Suprapubic skin (tissue), 4 donors: ENCODE measurements around the gene ALAD.
"Not testable (repeated sequence)": the region's sequence is repeated elsewhere in the genome, so short reads cannot be mapped to it uniquely, and the experiment has no call there.

ENCODE experiments used
- CTCF ChIP-seq, 2 donors: fragments of 200-600 bp in 1 of 2; fragments of 450-650 bp in 1 of 2; sonication (generic) in 1 of 2; IDR thresholded peaks; one replicate each; pipeline ENCODE4 v1.5.1; 2016 to 2019; ENCODE audit warnings: antibody characterized with exemption in 2 of 2, mild to moderate bottlenecking in 1 of 2, moderate library complexity in 1 of 2
- EP300 ChIP-seq: sonication (generic); formaldehyde crosslinking; IDR thresholded peaks from one replicate; pipeline ENCODE4 v1.6.1; 2017; ENCODE audit warnings: antibody characterized with exemption
- POLR2AphosphoS5 ChIP-seq, 3 donors: sonication (generic); formaldehyde crosslinking; IDR thresholded peaks; one replicate each; pipeline ENCODE4 v1.6.1; 2017; ENCODE audit warnings: antibody characterized with exemption in 3 of 3

- not testable (repeated sequence) for TF ChIP-seq CTCF (IDR thresholded peaks at IDR 0.05); EP300; POLR2AphosphoS5 (IDR thresholded peaks at IDR 0.05)
These were observed 5.3 kb upstream of the ALAD start for GRCh38 chr9:113406353-113406752.
